HG03342 (cell line): ENCODE measurements around the gene SMIM3.

ENCODE experiments used
- ATAC-seq: cut with Tn5 transposase; IDR thresholded peaks from one replicate; pipeline ENCODE4 v1.9.1; 2021; ENCODE audit warnings: mild to moderate bottlenecking, moderate library complexity; ENCODE audit not compliant: unreplicated experiment

Gene SMIM3

DNA sequence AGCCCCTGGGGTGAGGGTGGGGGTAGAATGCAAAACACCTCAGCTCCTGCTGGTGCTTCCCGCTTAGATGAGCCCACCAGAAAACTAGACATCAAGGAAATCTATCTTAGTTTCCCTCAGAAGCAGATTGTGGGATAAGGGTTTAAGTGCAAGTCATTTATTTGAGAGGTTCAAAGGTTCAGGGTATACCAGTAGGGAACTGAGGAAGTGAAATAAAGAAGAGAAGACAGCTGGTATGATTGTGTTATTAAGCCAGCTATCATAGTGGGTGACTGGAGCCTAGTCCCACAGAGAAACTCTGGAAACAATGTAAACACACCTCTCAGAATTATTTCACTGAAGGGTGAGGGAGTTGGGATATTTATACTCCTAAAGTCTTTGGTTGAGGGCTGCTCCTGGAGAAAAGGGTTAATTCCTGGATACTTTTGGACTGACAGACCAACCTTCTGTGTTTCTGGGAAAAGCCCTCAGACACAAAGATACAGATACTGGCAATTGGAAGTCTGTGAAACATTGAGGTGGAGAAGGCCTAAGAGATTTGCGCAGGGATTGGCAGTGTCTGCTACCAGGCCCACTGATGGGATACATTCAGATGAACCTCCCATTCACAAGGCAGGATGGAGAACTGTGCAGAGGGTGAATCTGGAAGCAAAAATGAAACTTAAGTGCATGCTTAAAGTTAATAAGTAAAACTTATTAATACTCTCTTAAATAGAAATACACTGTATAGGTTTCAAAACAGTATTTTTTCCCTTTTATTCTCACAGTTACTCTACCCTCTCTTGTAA is 13.4 kb upstream of the SMIM3 start:
- ATAC-seq: no peak

DNA sequence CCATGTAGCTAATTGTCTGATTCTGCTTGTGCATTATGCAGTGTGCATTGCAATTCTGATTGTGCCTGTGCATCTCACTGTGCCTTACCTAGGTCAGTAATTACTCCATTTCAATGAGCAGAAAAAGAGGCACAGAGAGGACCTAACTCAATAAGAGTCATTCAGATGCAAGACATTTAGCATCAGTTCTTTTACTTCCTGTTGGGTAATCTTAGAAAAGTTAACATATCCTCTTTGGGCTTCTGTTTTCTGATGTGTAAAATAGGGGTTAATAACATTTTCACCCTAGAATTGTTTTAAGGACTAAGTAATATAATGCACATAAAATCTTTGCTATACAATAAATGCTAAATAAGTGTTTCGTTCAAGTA is 12.8 kb upstream of the SMIM3 start:
- no peak for ATAC-seq

DNA sequence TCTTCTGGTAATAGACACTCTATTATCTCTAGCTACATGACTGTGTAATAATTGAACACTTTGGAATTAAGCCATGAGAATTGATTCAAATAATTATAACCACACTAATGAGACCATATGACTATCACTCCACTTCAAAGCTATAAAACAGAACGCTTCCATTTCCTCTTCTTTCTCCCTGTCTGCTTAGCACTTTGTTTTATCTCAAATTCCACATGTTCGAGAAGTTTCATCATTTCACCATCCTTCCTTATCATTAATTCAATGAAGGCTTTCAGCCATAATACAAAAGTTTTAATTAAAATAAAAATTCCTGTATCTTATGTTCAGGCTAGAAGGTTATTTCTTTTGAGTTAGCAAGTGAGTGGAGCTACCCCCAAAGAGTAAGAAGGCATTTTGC is 12.3 kb upstream of the SMIM3 start:
- no peak for ATAC-seq

- no peak for ATAC-seq
Observed at GRCh38 chr5:150771034-150771795, 7.3 kb upstream of the SMIM3 start.

DNA sequence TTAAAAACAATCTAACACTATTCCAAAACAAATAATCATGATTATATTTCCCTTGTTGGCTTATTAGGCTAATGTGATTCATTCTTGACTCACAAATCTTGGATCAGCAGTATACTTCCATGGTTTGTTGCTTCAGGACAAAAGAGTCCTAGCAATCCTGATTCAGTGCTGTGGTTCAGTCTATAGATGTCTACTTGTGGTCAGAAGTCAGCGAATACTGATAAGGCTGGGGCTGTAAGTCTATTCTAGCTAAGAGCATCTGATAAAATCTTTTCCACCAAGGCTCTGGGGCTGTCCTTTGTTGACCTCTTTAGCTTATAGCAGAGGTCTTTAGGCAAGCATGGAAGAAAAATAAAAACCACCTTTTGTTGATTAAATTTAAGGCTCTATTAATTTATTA is 4.4 kb upstream of the SMIM3 start:
- no peak for ATAC-seq

- no peak for ATAC-seq
Observed at GRCh38 chr5:150777685-150778084, 872 bp upstream of the SMIM3 start.

- no peak for ATAC-seq
Observed at GRCh38 chr5:150778088-150778516, 455 bp upstream of the SMIM3 start.

DNA sequence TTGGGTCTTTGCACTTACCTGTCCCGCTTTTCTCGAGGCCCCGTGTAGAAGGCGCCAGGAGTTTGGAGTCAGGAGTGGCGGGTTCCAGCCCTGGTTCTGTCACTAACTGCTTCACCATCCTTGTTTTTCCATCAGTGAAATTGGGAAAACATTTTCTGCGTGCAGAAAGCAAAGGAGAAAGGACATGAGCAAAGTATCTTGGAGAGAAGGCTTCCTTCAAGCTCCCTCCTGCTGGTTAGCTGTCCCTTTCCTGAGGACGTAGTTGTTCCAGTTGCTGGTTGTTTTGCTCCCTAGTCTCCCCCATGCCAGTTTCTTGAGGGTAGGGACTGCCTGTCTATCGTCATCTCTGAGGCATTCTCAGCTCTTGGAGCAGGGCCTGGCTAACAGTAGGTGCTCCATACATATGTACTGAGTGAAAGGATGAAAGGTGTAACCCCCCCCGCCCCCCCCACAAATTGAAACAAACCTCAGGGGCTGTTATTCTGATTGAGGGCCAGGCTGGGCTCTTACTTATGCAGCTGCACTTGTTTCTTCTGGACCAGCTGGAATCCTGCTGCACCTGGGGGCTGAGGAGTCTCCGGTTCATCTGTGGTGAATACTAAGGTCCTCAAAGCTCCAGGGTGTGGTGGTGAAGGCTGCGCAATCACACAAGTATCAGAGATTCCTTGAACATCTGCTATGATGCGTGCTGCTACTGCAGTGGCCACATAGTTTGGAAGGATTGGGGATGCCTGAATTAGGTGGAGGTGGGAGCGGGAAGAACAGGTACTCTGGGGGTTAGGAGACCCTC is 1.0 kb downstream of the SMIM3 start:
- ATAC-seq: peak; percentile 1

DNA sequence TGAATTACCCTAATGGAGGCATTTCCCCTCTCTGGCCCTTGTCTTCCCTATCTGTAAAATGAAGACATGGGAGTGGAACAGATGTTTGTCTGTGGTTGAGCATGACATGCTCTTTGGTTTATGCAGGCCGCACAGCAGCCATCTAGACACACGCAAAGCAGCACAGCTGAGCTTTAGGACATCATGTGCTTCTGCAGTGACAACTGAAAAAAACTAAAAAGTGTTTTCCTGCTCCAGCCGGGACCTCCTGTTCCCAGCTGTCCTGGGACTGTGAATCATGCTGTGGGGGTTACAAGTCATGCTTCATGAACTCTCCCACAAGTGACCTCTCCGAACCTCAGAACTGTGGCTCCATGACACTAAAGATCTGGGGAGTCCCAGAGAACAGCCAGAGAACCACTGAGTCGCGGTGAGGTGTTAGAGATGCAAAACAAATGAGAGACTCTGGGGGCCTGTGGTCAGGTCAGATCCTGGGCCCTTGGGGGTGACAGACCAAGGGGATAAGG is 1.7 kb downstream of the SMIM3 start:
- peak; percentile 55 for ATAC-seq

GRCh38 chr5:150780816-150781221 is 2.3 kb downstream of the SMIM3 start:
- no peak for ATAC-seq

DNA sequence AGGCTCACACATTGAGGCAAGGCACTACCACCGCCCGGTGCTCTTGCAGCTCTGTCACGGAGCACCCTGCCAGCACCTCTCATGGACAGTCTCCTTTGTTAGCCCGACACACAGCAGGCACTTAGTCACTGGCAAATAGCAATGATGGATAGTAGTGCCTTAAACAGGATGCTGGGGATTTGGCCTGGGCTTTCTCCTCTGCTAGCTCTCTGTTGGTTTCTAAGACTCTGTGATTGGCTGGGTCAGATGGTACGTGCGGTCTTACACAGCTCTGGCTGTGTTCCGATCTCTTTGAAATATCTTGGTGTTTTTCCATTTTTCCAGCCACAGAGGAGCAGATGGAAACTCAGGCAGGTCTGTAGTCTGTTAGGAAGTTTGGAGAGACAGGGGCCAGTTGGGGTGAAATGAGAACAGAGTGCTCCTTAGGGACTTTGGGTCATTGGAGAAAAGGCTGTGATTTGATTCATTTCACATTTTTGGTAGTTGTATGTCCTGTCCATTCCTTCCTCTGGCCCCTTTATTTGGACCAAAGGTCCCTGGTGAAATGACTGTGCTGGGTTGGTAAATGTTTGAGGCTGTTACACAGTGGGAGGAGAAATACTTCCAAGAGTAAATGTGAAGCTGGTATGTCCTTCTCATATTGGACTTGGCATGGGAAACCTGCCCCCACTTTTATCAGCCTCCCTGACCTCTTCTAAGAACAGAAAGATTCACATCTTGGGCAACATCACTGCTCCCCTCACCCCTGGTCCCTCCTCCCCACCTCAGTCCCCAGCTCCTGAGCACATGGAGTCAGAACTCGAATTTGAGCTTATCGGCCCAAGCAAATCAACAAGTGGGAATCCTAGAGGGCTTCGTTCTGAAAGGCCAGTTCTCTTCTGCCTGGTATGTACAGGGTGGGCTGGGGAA is 3.4 kb downstream of the SMIM3 start:
- no peak for ATAC-seq

DNA sequence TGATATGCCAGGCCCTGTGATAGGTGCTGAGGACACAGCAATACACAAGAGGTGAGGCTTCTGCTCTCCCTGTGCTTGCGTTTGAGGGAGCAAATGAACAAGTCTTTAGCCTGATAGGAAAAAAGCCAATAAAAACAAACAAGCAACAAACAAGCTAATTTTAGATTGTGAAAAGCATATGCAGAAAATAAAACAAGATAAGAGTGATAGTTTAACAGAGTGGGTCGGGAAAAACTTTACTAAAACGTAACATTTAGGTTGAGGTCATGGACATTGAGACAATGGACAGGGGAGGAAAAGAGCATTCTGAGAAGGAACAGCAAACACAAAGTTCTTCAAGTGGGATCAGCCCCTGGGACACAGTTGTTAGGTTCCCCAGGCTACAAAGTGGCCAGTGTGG is 4.3 kb downstream of the SMIM3 start:
- no peak for ATAC-seq

GRCh38 chr5:150783422-150783928 is 4.9 kb downstream of the SMIM3 start:
- peak; percentile 40 for ATAC-seq

DNA sequence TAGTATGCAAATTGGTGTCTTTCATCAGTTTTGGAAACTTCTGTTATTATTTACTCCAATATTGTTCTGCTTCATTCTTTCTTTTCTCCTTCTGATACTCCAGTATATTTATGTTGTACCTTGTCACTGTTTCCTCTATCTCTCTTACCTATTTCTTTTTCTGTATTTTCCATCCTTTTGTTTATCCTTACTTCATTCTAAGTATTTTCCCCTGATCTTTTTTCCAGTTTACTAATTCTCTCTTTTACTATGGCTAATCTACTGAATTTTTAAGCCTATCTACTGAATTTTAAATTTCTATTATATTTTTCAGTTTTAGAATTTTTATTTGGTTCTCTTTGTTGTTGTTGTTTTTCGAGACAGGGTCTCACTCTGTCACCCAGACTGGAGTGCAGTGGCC is 7.4 kb downstream of the SMIM3 start:
- no peak for ATAC-seq

- no peak for ATAC-seq
Observed at GRCh38 chr5:150786876-150787275, 8.3 kb downstream of the SMIM3 start.

GRCh38 chr5:150787656-150788055 is 9.1 kb downstream of the SMIM3 start:
- ATAC-seq: no peak

DNA sequence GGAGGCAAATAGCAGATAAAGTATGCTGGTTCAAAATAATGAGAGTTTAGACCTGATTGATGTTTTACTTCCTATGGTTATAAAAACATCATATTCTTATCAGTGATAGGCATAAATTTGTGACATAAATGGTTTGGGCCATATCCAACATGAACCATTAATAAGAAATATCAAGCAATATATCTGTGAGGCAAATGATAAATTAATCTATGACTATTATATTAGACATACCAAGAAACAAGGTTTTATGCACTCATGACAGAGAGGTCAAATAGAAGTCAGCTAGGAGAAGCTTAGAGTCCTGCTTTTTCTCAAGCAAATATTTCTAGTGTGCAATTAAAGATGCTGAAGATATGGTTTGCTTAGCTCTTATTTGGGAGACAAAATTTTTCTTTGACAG is 10.4 kb downstream of the SMIM3 start:
- no peak for ATAC-seq

DNA sequence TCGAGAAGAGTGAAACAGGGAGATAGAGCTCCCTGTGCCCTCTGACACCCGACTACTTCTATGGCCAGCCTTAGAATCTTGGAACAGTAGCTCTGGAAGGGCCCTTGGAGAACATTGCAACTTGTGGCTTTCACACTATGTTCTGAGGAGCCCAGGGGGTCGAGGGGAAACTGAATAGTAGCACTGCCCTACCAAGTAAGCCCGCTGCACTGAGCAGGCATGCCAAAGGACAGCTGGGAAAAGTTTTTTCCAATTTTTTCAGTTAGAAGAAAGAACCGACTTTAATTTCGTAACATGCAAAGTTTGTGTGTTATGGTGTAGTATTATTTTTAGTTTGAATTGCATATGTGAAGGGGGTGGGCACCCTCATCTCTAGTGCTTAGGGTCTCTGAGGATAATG is 10.9 kb downstream of the SMIM3 start:
- ATAC-seq: no peak

- ATAC-seq: peak; percentile 96
Observed at GRCh38 chr5:150789943-150790611, 11.5 kb downstream of the SMIM3 start.

GRCh38 chr5:150791536-150791935 is 13.0 kb downstream of the SMIM3 start:
- no peak for ATAC-seq
